WTC11 (cell line): ENCODE results near the gene ARHGAP26. TPM values are rescaled to one million over a fixed set of nuclear protein-coding genes. Genes with fewer than 3 reads are reported as not detected.
"Not testable (repeated sequence)": the region's sequence is repeated elsewhere in the genome, so short reads cannot be mapped to it uniquely, and the experiment has no call there.

ENCODE experiments used
- ATAC-seq: fragments of 200-7000 bp; cut with Tn5 transposase; 2 replicates; pipeline ENCODE4 v1.10.0; 2021; ENCODE audit warnings: mild to moderate bottlenecking, moderate library complexity
- CTCF ChIA-PET: fragments of 300-600 bp; sonication (Branson Sonifier 250); formaldehyde crosslinking; loops from one replicate; lab custom pipeline; 2021; ENCODE audit warnings: antibody characterized with exemption; lab: Charles Lee
- POLR2A ChIA-PET: fragments of 350-600 bp; sonication (Branson Sonifier 250); formaldehyde crosslinking; loops from one replicate; lab custom pipeline; 2021; ENCODE audit warnings: antibody characterized with exemption; lab: Charles Lee
- DNase-seq: peaks from one replicate; pipeline ENCODE4 v3.0.0; 2021; ENCODE audit warnings: low spot score
- H3K27ac Mint-ChIP-seq: 2 replicates; pipeline ENCODE4 v1.8.0; 2021; ENCODE audit warnings: mixed read lengths
- H3K27me3 Mint-ChIP-seq: 2 replicates; pipeline ENCODE4 v1.8.0; 2021; ENCODE audit warnings: low read depth, mild to moderate bottlenecking, moderate library complexity, mixed read lengths
- H3K36me3 Mint-ChIP-seq: 2 replicates; pipeline ENCODE4 v1.8.0; 2021; ENCODE audit warnings: mixed read lengths
- H3K4me1 Mint-ChIP-seq: 2 replicates; pipeline ENCODE4 v1.8.0; 2022; ENCODE audit warnings: mixed read lengths
- H3K4me3 Mint-ChIP-seq: 2 replicates; pipeline ENCODE4 v1.8.0; 2021; ENCODE audit warnings: mild to moderate bottlenecking, moderate library complexity, mixed read lengths
- H3K9me3 Mint-ChIP-seq: 2 replicates; pipeline ENCODE4 v1.8.0; 2021; ENCODE audit warnings: mixed read lengths
- NFE2L1 ChIP-seq: sonication (generic); formaldehyde crosslinking; IDR thresholded peaks from 2 replicates; pipeline ENCODE4 v1.8.1; 2023; ENCODE audit warnings: missing genetic modification reagents
- SP1 ChIP-seq: sonication (generic); formaldehyde crosslinking; conservative IDR thresholded peaks from 2 replicates; pipeline ENCODE4 v1.8.1; 2022; ENCODE audit warnings: missing genetic modification reagents
- TP53 ChIP-seq: sonication (generic); formaldehyde crosslinking; IDR thresholded peaks from 2 replicates; pipeline ENCODE4 v1.8.1; 2023; ENCODE audit warnings: mild to moderate bottlenecking, missing genetic modification reagents
- ZNF121 ChIP-seq: sonication (generic); formaldehyde crosslinking; IDR thresholded peaks from 2 replicates; pipeline ENCODE4 v1.8.0; 2023; ENCODE audit warnings: missing genetic modification reagents
- ZNF263 ChIP-seq: sonication (generic); formaldehyde crosslinking; IDR thresholded peaks from 2 replicates; pipeline ENCODE4 v1.8.1; 2022; ENCODE audit warnings: low read depth, mild to moderate bottlenecking, moderate library complexity, missing genetic modification reagents
- ZNF317 ChIP-seq: sonication (generic); formaldehyde crosslinking; IDR thresholded peaks from 2 replicates; pipeline ENCODE4 v1.8.1; 2023; ENCODE audit warnings: low read depth, mild to moderate bottlenecking, moderate library complexity, missing genetic modification reagents, borderline replicate concordance
- ZNF416 ChIP-seq: fragments of 250-450 bp; sonication (Bioruptor Pico); IDR thresholded peaks from 2 replicates; pipeline ENCODE4 v1.9.0; 2021; ENCODE audit warnings: mild to moderate bottlenecking, inconsistent platforms
- total RNA-seq: library from RNA; stranded (reverse); gene quantifications from 3 replicates; pipeline ENCODE4 v1.2.3, GENCODE V29; 2021
- TF ChIP-seq, protein P1 (sequence below): fragments of 250-450 bp; sonication (Bioruptor Pico); IDR thresholded peaks from 2 replicates; pipeline ENCODE4 v1.9.0; 2021; ENCODE audit warnings: moderate library complexity, mild to moderate bottlenecking, inconsistent platforms, borderline replicate concordance
- TF ChIP-seq, protein P2 (sequence below): sonication (generic); formaldehyde crosslinking; IDR thresholded peaks from 2 replicates; pipeline ENCODE4 v1.8.1; 2022; ENCODE audit warnings: missing genetic modification reagents, borderline replicate concordance
- TF ChIP-seq, protein P3 (sequence below): sonication (generic); formaldehyde crosslinking; IDR thresholded peaks from 2 replicates; pipeline ENCODE4 v1.8.1; 2022; ENCODE audit warnings: mild to moderate bottlenecking, missing genetic modification reagents, moderate library complexity, borderline replicate concordance
- TF ChIP-seq, protein P4 (sequence below): fragments of 250-450 bp; sonication (Bioruptor Pico); IDR thresholded peaks from 2 replicates; pipeline ENCODE4 v1.9.0; 2021; ENCODE audit warnings: mild to moderate bottlenecking
- TF ChIP-seq, protein P5 (sequence below): sonication (generic); formaldehyde crosslinking; IDR thresholded peaks from 2 replicates; pipeline ENCODE4 v1.8.1; 2023; ENCODE audit warnings: mild to moderate bottlenecking, missing genetic modification reagents
- TF ChIP-seq, protein P6 (sequence below): fragments of 200-600 bp; IDR thresholded peaks from 2 replicates; pipeline ENCODE4 v1.8.0; 2022; ENCODE audit warnings: antibody characterized with exemption

ARHGAP26 gene
- total RNA-seq, 1 experiment from 2014 or later, result 22.3 TPM

DNA sequence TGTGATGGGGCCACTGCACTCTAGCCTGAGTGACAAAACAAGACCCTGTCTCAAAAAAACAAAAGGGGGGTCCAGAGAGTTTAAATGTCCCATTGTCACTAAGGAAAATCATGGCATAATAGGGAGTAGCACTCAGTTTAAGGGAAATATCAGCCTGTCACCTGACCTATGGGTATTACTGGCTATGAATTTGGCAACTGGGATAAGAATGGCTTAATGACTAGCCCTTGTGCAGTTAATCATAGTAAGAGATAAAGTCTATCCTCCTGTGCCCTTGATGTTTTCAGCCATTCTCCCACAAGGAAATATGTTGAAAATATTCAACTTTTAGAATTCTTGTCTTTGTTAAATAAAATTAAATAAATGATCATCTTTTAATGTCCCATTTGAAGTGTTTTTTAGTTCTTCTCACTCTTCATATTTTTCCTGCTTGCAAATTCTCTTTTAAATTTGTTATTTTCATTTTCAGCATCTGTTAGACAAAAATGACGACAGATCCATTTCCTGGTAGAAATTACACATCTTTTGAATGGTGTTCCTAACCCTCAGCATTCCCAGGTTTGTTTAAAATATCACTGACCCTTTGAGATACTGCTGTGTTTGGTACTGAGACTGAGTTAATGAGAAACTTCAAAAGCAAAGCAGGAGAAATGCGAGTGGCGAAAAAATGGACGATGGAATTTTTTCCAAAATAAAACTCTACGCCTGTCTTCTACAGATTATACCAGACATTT, 191.4 kb downstream of the ARHGAP26 start (continued):
- TF ChIP-seq, protein P1, sequence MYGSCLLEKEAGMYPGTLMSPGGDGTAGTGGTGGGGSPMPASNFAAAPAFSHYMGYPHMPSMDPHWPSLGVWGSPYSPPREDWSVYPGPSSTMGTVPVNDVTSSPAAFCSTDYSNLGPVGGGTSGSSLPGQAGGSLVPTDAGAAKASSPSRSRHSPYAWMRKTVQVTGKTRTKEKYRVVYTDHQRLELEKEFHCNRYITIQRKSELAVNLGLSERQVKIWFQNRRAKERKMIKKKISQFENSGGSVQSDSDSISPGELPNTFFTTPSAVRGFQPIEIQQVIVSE (CRISPR knock-in tag), result no peak
- TF ChIP-seq SP1, result no peak
- TF ChIP-seq ZNF317 (CRISPR knock-in tag), result no peak

DNA sequence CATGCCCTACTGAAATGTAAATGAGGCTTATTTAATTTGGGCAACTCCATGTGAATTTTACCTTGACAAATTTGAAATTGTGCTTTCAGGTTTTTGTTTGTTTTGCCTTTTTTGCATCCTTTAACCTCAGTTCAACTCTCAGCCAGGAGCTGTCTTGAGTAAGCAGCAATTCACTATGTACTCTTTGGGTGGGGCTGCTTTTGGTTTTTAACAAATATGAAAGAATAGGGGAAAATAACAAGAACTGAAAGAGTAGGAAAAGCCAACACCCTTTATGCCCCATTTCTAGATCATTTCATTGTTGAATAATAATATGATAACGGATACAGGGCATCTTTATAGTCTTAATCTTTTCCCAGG, 192.0 kb downstream of the ARHGAP26 start:
- CTCF ChIA-PET, result interaction anchor here (0.6 kb wide), 1 partner anchor 124 kb away, joined by 3 read pairs; no protein-coding TSS in a partner anchor
- ATAC-seq (no peak), DNase-seq (no peak)
- Mint-ChIP-seq H3K9me3 (no peaks in the 10 kb centered on the region), H3K36me3 (no peaks in the 10 kb centered on the region), H3K4me3 (no peak overlapping the region), H3K4me1 (peaks cover 7% of the 10 kb centered on the region; the same call in 1 of the 2 replicates), H3K27ac (no peak overlapping the region), H3K27me3 (no peaks in the 10 kb centered on the region)
- POLR2A ChIA-PET, result no interaction called here
- TF ChIP-seq ZNF263 (no peak), NFE2L1 (no peak), ZNF416 (no peak), ZNF121 (CRISPR knock-in tag) (no peak), TP53 (CRISPR knock-in tag) (no peak)
- TF ChIP-seq, protein P2, sequence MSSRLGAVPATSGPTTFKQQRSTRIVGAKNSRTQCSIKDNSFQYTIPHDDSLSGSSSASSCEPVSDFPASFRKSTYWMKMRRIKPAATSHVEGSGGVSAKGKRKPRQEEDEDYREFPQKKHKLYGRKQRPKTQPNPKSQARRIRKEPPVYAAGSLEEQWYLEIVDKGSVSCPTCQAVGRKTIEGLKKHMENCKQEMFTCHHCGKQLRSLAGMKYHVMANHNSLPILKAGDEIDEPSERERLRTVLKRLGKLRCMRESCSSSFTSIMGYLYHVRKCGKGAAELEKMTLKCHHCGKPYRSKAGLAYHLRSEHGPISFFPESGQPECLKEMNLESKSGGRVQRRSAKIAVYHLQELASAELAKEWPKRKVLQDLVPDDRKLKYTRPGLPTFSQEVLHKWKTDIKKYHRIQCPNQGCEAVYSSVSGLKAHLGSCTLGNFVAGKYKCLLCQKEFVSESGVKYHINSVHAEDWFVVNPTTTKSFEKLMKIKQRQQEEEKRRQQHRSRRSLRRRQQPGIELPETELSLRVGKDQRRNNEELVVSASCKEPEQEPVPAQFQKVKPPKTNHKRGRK (CRISPR knock-in tag), result no peak
- TF ChIP-seq, protein P3, sequence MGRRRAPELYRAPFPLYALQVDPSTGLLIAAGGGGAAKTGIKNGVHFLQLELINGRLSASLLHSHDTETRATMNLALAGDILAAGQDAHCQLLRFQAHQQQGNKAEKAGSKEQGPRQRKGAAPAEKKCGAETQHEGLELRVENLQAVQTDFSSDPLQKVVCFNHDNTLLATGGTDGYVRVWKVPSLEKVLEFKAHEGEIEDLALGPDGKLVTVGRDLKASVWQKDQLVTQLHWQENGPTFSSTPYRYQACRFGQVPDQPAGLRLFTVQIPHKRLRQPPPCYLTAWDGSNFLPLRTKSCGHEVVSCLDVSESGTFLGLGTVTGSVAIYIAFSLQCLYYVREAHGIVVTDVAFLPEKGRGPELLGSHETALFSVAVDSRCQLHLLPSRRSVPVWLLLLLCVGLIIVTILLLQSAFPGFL, result no peak
- TF ChIP-seq, protein P4, sequence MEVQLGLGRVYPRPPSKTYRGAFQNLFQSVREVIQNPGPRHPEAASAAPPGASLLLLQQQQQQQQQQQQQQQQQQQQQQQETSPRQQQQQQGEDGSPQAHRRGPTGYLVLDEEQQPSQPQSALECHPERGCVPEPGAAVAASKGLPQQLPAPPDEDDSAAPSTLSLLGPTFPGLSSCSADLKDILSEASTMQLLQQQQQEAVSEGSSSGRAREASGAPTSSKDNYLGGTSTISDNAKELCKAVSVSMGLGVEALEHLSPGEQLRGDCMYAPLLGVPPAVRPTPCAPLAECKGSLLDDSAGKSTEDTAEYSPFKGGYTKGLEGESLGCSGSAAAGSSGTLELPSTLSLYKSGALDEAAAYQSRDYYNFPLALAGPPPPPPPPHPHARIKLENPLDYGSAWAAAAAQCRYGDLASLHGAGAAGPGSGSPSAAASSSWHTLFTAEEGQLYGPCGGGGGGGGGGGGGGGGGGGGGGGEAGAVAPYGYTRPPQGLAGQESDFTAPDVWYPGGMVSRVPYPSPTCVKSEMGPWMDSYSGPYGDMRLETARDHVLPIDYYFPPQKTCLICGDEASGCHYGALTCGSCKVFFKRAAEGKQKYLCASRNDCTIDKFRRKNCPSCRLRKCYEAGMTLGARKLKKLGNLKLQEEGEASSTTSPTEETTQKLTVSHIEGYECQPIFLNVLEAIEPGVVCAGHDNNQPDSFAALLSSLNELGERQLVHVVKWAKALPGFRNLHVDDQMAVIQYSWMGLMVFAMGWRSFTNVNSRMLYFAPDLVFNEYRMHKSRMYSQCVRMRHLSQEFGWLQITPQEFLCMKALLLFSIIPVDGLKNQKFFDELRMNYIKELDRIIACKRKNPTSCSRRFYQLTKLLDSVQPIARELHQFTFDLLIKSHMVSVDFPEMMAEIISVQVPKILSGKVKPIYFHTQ (CRISPR knock-in tag), result no peak
- TF ChIP-seq, protein P5, sequence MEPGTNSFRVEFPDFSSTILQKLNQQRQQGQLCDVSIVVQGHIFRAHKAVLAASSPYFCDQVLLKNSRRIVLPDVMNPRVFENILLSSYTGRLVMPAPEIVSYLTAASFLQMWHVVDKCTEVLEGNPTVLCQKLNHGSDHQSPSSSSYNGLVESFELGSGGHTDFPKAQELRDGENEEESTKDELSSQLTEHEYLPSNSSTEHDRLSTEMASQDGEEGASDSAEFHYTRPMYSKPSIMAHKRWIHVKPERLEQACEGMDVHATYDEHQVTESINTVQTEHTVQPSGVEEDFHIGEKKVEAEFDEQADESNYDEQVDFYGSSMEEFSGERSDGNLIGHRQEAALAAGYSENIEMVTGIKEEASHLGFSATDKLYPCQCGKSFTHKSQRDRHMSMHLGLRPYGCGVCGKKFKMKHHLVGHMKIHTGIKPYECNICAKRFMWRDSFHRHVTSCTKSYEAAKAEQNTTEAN (CRISPR knock-in tag), result no peak

DNA sequence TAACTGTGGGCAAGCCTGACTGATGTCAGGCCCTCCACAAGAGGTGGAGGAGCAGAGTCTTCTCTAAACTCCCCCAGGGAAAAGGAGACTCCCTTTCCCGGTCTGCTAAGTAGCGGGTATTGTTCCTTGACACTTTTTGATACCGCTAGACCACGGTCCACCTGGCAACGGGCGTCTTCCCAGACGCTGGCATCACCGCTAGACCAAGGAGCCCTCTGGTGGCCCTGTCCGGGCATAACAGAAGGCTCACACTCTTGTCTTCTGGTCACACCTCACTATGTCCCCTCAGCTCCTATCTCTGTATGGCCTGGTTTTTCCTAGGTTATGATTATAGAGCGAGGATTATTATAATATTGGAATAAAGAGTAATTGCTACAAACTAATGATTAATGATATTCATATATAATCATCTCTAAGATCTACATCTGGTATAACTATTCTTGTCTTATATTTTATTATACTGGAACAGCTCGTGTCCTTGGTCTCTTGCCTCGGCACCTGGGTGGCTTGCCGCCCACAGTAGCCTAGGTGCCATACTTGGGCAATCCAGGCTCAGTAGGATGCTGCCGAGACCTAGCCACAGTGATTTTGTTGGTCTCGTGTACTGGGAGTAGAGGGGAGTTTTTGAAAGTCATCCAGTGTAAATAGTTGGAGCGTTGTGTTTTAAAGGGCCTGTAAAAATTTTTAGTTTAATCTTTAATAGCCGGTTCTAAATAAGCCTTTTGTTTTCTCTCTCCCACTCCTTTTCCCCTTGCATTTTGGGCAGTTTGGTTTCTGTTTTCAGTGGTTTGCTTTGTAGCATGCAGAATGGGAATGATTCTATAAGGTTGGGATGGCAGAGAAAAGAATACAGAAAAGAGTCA, 195.3 kb downstream of the ARHGAP26 start:
- POLR2A ChIA-PET, H3K36me3 Mint-ChIP-seq, H3K27ac Mint-ChIP-seq, H3K27me3 Mint-ChIP-seq, ATAC-seq, H3K4me1 Mint-ChIP-seq, H3K9me3 Mint-ChIP-seq, H3K4me3 Mint-ChIP-seq: not testable (repeated sequence)
- peak; percentile 65 for DNase-seq
- TF ChIP-seq, protein P6, sequence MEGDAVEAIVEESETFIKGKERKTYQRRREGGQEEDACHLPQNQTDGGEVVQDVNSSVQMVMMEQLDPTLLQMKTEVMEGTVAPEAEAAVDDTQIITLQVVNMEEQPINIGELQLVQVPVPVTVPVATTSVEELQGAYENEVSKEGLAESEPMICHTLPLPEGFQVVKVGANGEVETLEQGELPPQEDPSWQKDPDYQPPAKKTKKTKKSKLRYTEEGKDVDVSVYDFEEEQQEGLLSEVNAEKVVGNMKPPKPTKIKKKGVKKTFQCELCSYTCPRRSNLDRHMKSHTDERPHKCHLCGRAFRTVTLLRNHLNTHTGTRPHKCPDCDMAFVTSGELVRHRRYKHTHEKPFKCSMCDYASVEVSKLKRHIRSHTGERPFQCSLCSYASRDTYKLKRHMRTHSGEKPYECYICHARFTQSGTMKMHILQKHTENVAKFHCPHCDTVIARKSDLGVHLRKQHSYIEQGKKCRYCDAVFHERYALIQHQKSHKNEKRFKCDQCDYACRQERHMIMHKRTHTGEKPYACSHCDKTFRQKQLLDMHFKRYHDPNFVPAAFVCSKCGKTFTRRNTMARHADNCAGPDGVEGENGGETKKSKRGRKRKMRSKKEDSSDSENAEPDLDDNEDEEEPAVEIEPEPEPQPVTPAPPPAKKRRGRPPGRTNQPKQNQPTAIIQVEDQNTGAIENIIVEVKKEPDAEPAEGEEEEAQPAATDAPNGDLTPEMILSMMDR, result peak; percentile 61
- CTCF ChIA-PET, result interaction anchor here (0.8 to 1.0 kb wide), 3 partner anchors 16 to 43 kb away, joined by 3 read pairs; no protein-coding TSS in a partner anchor
